ENCODE data around the gene EOLA2. TPM values are rescaled to one million over a fixed set of nuclear protein-coding genes. Genes with fewer than 3 reads are reported as not detected.
"Not testable (repeated sequence)": the region's sequence is repeated elsewhere in the genome, so short reads cannot be mapped to it uniquely, and the experiment has no call there.

The EOLA2 gene
- total RNA-seq, 1 experiment from 2014 or later, result 27.8 TPM

- no peak overlapping the region for H3K27ac ChIP-seq (ENCODE audit: low read depth, low read length, poor library complexity, severe bottlenecking)
- BruUV-seq (replicated peaks), result no TSS peak
- TF ChIP-seq CTCF (conservative IDR thresholded peaks at IDR 0.05; ENCODE audit: low read depth, low read length), result no peak
- no peak for TF ChIP-seq EZH2 (IDR thresholded peaks at IDR 0.05; ENCODE audit: borderline replicate concordance, low read depth, low read length, poor library complexity, severe bottlenecking)
- no peaks in the 10 kb centered on the region for H3K9me3 ChIP-seq (ENCODE audit: low read depth, low read length, poor library complexity, severe bottlenecking)
- H3K4me3 ChIP-seq (ENCODE audit: low read depth, low read length, poor library complexity, severe bottlenecking), result no peak overlapping the region
- ChIA-PET POLR2A (ENCODE audit: low non-redundant PET) (no interaction called here), CTCF (no interaction called here)
- H3K4me1 ChIP-seq (ENCODE audit: insufficient read depth, low read length, poor library complexity, severe bottlenecking), result no peaks in the 10 kb centered on the region
- H3K27me3 ChIP-seq (replicated peaks; ENCODE audit: insufficient read depth, low read depth, low read length, poor library complexity), result no peaks in the 10 kb centered on the region
- no peaks in the 10 kb centered on the region for H3K36me3 ChIP-seq (ENCODE audit: insufficient read depth, low read length, poor library complexity, severe bottlenecking)
- DNase-seq (ENCODE audit: low spot score), result no peak
- intact Hi-C loops (cut with micrococcal nuclease; ENCODE audit: unreplicated experiment), result no loop called here
These were observed 39.7 kb downstream of the EOLA2 start for GRCh38 chrX:149898554-149898953.

DNA sequence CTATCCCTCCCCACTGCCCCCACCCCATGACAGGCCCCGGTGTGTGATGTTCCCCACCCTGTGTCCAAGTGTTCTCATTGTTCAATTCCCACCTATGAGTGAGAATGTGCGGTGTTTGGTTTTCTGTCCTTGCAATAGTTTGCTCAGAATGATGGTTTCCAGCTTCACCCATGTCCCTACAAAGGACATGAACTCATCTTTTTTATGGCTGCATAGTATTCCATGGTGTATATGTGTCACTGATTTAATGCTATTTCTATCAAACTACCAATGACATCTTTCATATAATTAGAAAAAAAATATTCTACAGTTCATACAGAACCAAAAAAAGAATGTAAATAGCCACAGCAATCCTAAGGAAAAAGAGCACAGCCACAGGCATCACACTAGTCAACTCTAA is 47.5 kb downstream of the EOLA2 start:
- H3K9me3 ChIP-seq (ENCODE audit: low read depth, low read length, poor library complexity, severe bottlenecking); BruUV-seq (replicated peaks); H3K36me3 ChIP-seq (ENCODE audit: insufficient read depth, low read length, poor library complexity, severe bottlenecking); H3K27ac ChIP-seq (ENCODE audit: low read depth, low read length, poor library complexity, severe bottlenecking); POLR2A ChIA-PET (ENCODE audit: low non-redundant PET); intact Hi-C loops (cut with micrococcal nuclease; ENCODE audit: unreplicated experiment); H3K4me3 ChIP-seq (ENCODE audit: low read depth, low read length, poor library complexity, severe bottlenecking); DNase-seq (ENCODE audit: low spot score); H3K4me1 ChIP-seq (ENCODE audit: insufficient read depth, low read length, poor library complexity, severe bottlenecking); CTCF ChIA-PET; H3K27me3 ChIP-seq (replicated peaks; ENCODE audit: insufficient read depth, low read depth, low read length, poor library complexity): not testable (repeated sequence)

Other genes with a start within 250 kb of the EOLA2 start
- gene MAGEA11, start 226.4 kb downstream of the EOLA2 start, total RNA-seq (2021), result not detected in 2 replicates
- gene HSFX1, start 164.4 kb downstream of the EOLA2 start, total RNA-seq (2021), result 1.2 and 1.4 TPM in 2 replicates
- gene MAGEA9, start 156.6 kb downstream of the EOLA2 start, total RNA-seq (2021), result not detected in 2 replicates
- not detected in 2 replicates for gene MAGEA8, start 57.3 kb downstream of the EOLA2 start, total RNA-seq (2021)
- gene HSFX4, start 8.9 kb downstream of the EOLA2 start, total RNA-seq (2021), result not detected in 2 replicates

All from A673 (cell line).